Measurements from ENCODE around the gene TUBGCP3.

TUBGCP3 gene

GRCh38 chr13:112450118-112450903 lies 137.6 kb downstream of the TUBGCP3 start:
- DNase-seq = no peak

GRCh38 chr13:112449545-112449930 lies 138.4 kb downstream of the TUBGCP3 start:
- no peak for DNase-seq

- no peak for DNase-seq
Observed at GRCh38 chr13:112448621-112449544, 139.1 kb downstream of the TUBGCP3 start.

DNA sequence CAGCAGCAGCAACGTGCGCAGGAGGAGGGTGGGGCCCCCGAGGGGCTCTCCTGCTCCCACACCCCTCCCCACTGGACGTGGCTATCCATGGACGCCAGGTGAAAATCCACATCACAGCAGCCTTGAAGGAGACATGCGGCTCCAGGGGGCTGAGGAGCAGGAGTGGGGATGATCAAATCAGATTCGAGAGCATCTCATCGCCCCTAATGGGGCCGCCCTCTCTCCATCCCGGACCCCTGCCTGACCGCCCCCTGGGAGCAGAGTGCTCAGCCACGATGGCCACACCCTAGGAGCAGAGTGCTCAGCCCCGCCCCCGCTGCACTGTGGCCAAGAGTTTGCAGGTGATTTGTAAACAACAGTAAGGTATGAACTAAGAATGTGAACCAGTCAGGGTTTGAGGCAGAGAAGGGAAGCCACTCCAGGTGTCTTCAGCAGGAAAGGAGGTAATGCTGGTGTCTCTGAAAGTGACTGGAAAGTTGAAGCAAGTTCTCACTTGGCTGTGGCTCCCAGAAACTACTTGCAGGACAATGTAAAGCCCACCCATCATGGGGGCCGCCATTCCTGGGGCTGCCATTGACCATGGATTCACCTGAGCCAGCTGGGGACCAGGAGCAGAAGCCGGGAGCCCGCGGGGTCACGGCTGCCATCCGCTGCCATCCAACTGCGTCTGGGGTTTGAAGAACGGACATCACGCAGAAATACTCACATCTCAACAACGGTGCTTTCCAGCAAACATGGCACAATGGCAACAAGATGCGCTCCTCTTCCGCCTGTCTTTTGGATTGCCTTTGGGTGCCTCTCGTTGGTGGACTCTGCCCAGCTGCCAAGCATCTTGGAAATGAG lies 140.0 kb downstream of the TUBGCP3 start:
- DNase-seq = peak in 1 of 2 experiments; percentile 9

- peak in 1 of 2 experiments; percentile 2 for DNase-seq
Observed at GRCh38 chr13:112447306-112447705, 140.6 kb downstream of the TUBGCP3 start.

DNA sequence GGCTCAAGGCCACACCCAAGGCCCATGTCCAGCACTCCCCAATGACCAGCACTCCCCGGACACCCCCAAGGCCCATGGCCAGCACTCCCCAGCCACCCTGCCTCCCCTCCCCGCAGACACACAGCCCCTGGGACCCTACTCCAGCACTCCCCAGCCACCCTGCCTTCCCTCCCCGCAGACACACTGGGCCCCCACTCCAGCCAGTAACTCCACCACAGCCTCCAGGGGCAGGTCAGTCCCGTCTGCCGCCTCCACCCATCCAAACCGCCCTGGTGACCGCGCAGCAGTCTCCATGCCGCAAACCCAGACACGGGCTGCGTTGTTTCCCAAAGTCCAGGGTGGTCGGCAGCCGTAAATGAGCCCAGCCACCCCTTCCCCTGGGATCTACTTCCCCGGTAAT lies 141.1 kb downstream of the TUBGCP3 start:
- DNase-seq = peak in 1 of 2 experiments; percentile 1

DNA sequence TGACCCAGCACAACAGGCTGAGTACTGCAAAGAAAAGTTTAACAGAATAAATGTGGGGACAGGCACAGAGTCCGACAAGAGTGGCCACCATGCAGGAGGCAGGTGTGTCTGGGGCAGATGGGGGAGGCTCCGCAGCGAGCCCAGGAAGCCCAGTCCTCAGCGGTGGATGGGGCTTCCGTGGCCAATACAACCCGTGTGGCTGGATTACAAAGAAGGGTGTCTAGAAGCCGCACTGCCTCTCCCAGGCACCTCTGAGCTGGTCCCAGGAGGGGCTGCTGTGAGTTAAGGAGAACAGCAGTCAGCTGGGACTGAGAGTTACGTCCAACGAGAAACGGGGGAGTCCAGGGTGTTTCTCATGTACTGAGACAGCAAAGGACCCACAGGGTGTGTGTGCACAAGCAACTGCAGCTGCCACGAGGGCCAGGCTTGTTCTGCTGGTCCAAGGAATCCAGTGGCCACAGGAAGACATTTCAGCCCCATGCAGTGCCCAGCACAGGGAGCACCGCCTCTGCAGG lies 141.5 kb downstream of the TUBGCP3 start:
- peak in 1 of 2 experiments; percentile 11 for DNase-seq

GRCh38 chr13:112445411-112446271 lies 142.3 kb downstream of the TUBGCP3 start:
- DNase-seq = no peak

DNA sequence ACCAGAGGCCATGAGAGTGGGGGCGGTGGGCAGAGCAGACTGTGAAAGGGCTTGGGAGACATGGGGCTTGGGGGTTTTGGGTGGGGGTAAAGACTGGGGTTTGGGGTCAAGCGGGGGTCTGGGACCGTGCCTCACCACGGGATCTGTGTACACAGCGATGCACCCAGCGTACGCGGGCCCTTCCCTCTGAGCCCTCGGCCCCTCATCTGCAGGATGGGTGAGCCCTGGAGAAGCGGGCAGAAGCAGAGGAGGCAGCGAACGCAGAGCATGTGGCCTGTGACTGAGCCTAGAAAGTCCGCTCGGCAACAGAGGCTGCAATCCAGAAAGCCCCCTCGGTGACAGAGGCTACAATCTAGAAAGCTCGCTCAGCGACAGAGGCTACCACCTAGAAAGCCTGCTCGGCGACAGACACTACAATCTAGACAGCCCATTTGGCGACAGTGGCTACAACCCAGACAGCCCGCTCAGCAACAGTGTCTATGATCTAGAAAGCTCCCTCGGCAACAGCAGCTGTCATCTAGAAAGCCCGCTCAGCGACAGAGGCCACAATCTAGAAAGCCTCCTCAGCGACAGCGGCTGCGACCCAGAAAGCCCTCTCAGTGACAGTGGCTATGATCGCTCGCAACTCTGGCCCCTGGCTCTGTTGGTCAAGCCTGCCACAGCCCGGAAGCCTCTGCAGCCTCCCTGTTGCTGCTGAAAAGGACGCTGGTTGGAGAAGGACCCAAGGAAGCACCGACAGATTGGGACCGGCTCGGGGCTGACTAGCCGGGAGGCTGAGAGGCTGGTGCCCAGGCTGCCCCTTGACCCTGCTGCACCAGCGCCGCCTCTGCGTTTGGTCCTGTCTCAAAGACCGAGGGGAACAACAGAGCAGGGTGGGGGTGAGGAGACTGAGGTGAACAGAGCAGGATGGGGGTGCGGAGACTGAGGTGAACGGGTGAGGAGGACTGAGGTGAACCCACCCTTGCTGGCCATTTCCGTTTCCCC lies 143.2 kb downstream of the TUBGCP3 start:
- DNase-seq = peak in 1 of 2 experiments; percentile 13

- peak; percentile 78 to 82 for DNase-seq
Observed at GRCh38 chr13:112443995-112444311, 144.0 kb downstream of the TUBGCP3 start.

- peak in 1 of 2 experiments; percentile 31 for DNase-seq
Observed at GRCh38 chr13:112443191-112443994, 144.6 kb downstream of the TUBGCP3 start.

- DNase-seq = peak in 1 of 2 experiments; percentile 13
Observed at GRCh38 chr13:112442483-112443090, 145.4 kb downstream of the TUBGCP3 start.

- peak in 1 of 2 experiments; percentile 8 for DNase-seq
Observed at GRCh38 chr13:112441779-112442310, 146.1 kb downstream of the TUBGCP3 start.

- DNase-seq = no peak
Observed at GRCh38 chr13:112441226-112441625, 146.7 kb downstream of the TUBGCP3 start.

- DNase-seq = no peak
Observed at GRCh38 chr13:112438515-112438914, 149.4 kb downstream of the TUBGCP3 start.

DNA sequence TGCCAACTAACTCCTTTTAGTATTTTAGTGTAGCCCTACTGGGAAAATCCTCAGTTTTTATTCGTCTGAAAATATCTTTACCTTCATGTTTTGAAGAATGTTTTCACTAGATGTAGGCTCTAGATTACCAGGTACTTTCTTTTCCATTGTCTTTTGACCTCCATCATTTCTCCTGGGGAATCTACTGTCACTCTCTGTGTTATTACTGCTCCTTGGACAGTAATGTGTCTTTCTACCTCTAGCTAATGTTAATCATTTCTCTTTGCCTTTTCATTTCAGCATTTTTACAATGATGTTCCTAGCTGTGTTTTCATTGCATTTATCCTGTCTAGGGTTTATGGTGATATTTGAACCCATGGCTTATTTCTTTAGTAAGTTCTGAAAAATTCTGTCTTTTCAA lies 149.9 kb downstream of the TUBGCP3 start:
- DNase-seq = no peak

GRCh38 chr13:112435973-112436372 lies 152.0 kb downstream of the TUBGCP3 start:
- DNase-seq = no peak

All from activated T-cell treated with anti-CD3 and anti-CD28 coated beads, Interleukin-2, amount 50 U/mL, for 48 hours (primary cell).